ENCODE measurements around the gene COL9A3.

Gene COL9A3

GRCh38 chr20:62816884-62817873, at the start of gene COL9A3:
Gene COL9A3, plus strand, starts transcription at chr20:62817050. Its CDS starts 15 bp downstream, at chr20:62817065.
- no peak for DNase-seq (ENCODE audit: low read depth)

GRCh38 chr20:62768234-62768546, 48.7 kb upstream of the COL9A3 start:
- DNase-seq (ENCODE audit: low read depth), result no peak

GRCh38 chr20:62768551-62769287, 48.1 kb upstream of the COL9A3 start:
- no peak for DNase-seq (ENCODE audit: low read depth)

GRCh38 chr20:62769346-62770071, 47.3 kb upstream of the COL9A3 start:
- no peak for DNase-seq (ENCODE audit: low read depth)

GRCh38 chr20:62770111-62770910, 46.5 kb upstream of the COL9A3 start:
- DNase-seq (ENCODE audit: low read depth), result no peak

GRCh38 chr20:62770916-62771315, 45.9 kb upstream of the COL9A3 start:
- no peak for DNase-seq (ENCODE audit: low read depth)

GRCh38 chr20:62771396-62772102, 45.3 kb upstream of the COL9A3 start:
- DNase-seq (ENCODE audit: low read depth), result no peak

- no peak for DNase-seq (ENCODE audit: low read depth)
Observed at GRCh38 chr20:62772103-62772611, 44.7 kb upstream of the COL9A3 start.

GRCh38 chr20:62772619-62772989, 44.2 kb upstream of the COL9A3 start:
- DNase-seq (ENCODE audit: low read depth), result no peak

- no peak for DNase-seq (ENCODE audit: low read depth)
Observed at GRCh38 chr20:62772990-62773844, 43.6 kb upstream of the COL9A3 start.

GRCh38 chr20:62773845-62774714, 42.8 kb upstream of the COL9A3 start:
- no peak for DNase-seq (ENCODE audit: low read depth)

GRCh38 chr20:62774762-62775161, 42.1 kb upstream of the COL9A3 start:
- no peak for DNase-seq (ENCODE audit: low read depth)

GRCh38 chr20:62775206-62775605, 41.6 kb upstream of the COL9A3 start:
- no peak for DNase-seq (ENCODE audit: low read depth)

- DNase-seq (ENCODE audit: low read depth), result no peak
Observed at GRCh38 chr20:62776035-62776691, 40.7 kb upstream of the COL9A3 start.

- DNase-seq (ENCODE audit: low read depth), result no peak
Observed at GRCh38 chr20:62776692-62777527, 39.9 kb upstream of the COL9A3 start.

- no peak for DNase-seq (ENCODE audit: low read depth)
Observed at GRCh38 chr20:62777528-62777830, 39.4 kb upstream of the COL9A3 start.

- no peak for DNase-seq (ENCODE audit: low read depth)
Observed at GRCh38 chr20:62778058-62778457, 38.8 kb upstream of the COL9A3 start.

Measured in T-helper 22 cell (primary cell).